GM10266 (cell line): Measurements from ENCODE around the gene SRRM1.
"Not testable (repeated sequence)": the region's sequence is repeated elsewhere in the genome, so short reads cannot be mapped to it uniquely, and the experiment has no call there.

Source experiments
- DNase-seq: peaks from one replicate; pipeline ENCODE4 v3.0.0; 2012; ENCODE audit errors: extremely low spot score
- TF ChIP-seq, protein P1 (sequence below): IDR thresholded peaks from 2 replicates; pipeline ENCODE4 v1.5.1; 2012; ENCODE audit warnings: mild to moderate bottlenecking, low read depth; ENCODE audit not compliant: control insufficient read depth, insufficient read depth; ENCODE audit errors: missing control alignments

The SRRM1 gene

GRCh38 chr1:24713176-24713575 lies 70.1 kb downstream of the SRRM1 start:
- no peak for DNase-seq
- TF ChIP-seq, protein P1, sequence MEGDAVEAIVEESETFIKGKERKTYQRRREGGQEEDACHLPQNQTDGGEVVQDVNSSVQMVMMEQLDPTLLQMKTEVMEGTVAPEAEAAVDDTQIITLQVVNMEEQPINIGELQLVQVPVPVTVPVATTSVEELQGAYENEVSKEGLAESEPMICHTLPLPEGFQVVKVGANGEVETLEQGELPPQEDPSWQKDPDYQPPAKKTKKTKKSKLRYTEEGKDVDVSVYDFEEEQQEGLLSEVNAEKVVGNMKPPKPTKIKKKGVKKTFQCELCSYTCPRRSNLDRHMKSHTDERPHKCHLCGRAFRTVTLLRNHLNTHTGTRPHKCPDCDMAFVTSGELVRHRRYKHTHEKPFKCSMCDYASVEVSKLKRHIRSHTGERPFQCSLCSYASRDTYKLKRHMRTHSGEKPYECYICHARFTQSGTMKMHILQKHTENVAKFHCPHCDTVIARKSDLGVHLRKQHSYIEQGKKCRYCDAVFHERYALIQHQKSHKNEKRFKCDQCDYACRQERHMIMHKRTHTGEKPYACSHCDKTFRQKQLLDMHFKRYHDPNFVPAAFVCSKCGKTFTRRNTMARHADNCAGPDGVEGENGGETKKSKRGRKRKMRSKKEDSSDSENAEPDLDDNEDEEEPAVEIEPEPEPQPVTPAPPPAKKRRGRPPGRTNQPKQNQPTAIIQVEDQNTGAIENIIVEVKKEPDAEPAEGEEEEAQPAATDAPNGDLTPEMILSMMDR = no peak

GRCh38 chr1:24713736-24714135 lies 70.6 kb downstream of the SRRM1 start:
- DNase-seq = no peak
- TF ChIP-seq, protein P1 = no peak

- no peak for DNase-seq
Observed at GRCh38 chr1:24714859-24715520, 71.9 kb downstream of the SRRM1 start.

DNA sequence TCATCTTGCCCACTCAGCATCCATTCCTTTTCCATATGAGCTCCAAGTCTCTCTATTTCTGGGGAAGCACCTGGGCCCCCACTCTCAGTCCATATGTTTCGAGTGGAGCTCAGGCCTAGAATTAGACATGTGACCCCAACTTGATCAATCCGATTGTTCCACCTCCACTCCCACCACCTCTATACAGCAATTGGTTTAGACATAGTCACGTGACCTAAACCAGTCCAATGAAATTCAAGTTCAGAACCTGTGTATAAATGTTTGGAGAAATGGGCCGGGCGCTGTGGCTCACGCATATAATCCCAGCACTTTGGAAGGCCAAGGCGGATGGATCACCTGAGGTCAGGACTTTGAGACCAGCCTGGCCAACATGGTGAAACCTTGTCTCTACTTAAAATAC lies 72.6 kb downstream of the SRRM1 start:
- no peak for DNase-seq
- TF ChIP-seq, protein P1 = no peak

More at GRCh38 chr1:24714859-24715520, 71.9 kb downstream of the SRRM1 start:
- TF ChIP-seq, protein P1 = no peak

GRCh38 chr1:24717887-24718650 lies 75.0 kb downstream of the SRRM1 start:
- no peak for DNase-seq
- TF ChIP-seq, protein P1 = no peak

DNA sequence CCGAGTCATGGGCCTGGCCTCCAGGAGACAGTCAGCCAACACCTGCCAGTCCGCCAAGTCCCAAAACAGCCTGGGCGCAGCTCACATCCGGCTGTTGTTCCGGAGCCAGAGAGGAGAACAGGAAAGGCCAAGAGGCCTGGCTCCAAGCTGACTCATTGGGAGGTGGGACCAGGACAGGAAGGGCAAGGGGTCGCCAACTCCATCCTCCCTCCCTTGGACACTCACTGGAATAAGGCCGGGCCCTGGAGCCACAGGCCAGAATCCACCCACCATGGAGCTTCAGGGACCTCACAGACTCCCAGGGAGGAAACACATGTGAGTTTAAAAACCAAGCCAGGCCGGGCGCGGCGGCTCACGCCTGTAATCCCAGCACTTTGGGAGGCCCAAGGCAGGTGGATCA lies 77.0 kb downstream of the SRRM1 start:
- TF ChIP-seq, protein P1 = no peak
- DNase-seq = no peak

- DNase-seq = no peak
- TF ChIP-seq, protein P1 = no peak
Observed at GRCh38 chr1:24721533-24721932, 78.4 kb downstream of the SRRM1 start.

DNA sequence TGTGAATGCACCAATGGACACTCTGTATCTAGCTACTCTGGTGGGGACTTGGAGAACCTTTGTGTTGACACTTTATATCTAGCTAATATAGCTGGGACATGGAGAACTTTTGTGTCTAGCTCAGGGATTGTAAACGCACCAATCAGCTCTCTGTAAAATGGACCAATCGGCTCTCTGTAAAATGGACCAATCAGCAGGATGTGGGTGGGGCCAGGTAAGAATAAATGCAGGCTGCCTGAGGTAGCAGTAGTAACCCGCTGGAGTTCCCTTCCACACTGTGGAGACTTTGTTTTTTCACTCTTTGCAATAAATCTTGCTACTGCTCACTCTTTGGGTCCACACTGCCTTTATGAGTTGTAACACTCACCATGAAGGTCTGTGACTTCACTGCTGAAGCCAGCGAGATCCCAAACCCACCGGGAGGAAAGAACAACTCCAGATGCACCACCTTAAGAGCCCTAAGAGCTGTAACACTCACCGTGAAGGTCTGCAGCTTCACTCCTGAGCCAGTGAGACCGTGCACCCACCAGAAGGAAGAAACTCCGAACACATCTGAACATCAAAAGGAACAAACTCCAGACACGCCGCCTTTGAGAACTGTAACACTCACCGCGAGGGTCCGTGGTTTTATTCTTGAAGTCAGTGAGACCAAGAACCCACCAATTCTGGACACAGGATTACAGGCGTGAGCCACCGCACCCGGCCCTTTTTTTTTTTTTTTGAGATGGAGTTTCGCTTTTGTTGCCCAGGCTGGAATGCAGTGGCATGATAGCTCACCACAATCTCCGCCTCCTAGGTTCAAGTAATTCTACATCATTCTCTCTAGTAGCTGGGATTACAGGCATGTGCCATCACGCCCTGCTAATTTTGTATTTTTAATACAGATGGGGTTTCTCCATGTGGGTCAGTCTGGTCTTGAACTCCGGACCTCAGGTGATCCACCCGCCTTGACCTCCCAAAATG lies 79.3 kb downstream of the SRRM1 start:
- DNase-seq = not testable (repeated sequence)
